GM18502 (cell line): ENCODE data around the gene MXI1.

Source experiments
- ATAC-seq: cut with Tn5 transposase; IDR thresholded peaks from one replicate; pipeline ENCODE4 v1.9.1; 2021; ENCODE audit warnings: mild to moderate bottlenecking; ENCODE audit not compliant: unreplicated experiment, poor library complexity

MXI1 gene

DNA sequence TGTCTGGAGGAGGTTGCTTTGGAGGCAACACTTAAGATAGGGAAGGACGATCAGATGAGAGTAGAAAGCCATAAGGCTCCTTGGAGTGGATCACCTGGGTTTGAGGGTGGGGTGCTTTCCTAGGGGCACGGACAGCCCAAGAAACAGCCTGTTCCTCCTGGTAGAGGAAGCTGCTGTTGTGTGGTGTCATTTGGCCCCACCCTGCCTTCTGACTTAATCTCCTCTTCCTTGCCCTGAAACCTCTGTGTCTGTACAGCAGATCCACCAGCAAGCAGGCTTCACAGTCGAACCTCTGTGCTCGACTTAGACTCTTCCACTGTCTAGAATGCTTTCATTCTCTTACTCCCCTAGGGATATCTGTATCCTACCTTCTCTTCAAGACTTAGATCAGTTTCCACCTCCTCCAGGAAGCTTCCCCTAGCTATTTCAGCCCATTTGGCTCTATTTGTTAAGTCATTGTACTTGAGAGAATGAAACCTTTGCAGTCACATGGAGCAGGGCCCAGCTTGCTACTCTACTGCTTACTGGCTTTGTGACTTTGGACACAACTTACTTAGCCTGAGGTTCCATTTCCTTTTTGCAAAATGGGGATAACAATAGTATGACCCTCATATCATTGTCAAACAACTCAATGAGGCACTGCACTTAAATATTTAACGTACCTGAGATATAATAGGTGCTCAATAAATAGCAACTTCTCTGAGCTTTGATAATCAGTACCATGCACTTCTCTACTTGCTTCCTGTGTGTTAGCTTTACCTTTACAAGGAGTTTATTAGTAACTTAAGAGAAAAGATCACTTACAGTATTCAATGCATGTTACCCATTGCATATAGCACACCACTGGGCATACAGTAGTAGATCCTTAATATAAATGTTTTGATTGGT, 5.0 kb downstream of the MXI1 start:
- peak; percentile 20 for ATAC-seq

DNA sequence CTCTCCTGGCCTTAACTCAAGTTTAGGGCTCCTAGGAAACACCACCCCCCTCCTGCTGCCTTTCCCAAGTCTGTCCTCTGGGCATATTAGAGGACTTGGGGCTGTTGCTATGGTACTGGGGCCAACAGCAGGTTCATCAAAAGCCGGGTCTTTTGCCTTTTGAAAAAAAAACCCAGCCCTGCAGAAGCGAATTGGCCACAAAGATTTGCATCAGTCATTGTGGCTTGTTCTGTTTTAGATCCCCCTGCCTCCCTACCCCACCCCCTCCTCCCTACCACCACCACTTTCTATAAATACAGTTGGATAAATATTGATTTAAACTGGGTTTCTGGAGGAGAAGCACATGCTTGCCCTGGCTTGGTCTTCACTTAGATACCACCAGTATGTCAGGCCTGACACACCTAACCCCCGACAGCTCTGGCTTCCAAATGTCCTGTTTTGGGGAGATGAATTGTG, 7.0 kb downstream of the MXI1 start:
- ATAC-seq = peak; percentile 30

DNA sequence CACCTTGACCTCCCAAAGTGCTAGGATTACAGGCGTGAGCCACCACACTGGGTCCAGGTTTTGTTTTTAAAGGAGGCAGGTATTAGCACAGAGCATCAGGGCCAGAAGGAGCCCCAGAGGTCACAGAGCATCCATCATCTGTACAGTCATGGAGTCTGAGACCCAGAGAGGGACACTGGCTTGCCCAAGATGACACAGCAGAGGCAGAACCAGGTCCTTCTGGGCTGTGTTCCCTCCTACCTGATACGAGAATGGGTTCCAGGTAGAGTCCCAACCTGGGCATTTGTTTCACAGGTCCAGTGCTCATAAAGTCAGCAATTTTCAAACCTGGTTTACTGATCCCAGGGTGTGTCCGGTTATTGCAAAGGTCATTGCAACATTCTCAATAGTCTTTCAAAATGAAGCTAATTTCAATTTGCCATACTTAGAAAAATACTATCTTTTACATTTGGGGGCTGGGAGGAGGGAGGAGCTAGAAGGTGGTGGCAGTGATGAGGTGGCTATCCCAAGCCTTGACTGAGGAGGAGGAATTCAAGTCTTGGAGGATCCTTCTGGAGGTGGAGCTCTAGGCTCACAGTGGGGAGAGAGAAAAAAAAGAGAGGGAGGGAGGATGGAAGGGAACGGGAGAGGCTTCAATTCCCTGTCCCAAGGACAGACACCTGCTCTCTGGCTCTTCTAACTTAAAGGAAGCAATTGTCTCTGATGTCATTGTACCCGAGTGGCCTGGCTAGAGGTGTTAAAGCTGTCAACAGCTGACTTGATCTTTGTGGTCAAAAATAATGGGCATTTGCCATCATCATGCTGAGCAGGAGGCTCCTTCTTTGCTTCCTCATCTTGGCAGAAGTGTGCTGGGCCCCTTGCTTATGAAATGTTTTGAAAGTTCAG, 8.1 kb downstream of the MXI1 start:
- ATAC-seq = no peak

DNA sequence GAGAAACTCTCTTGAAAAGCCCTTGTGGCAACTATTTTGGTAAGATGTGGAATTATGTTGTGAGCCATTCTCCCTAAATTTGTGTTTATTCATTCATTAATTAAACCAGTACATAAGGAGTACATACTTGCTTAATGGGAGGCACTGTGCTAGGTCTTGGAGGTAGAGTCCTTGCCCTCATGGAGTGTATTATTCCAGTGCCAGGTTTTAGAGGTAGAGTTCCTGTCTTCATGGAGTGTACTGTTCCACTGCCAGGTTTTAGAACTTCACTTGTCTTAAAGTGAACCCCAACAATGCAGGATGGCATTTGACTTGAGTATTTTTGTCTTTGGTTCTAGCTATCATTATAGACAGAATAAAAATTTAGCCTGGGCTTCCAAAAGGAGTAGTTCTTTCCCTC, 8.8 kb downstream of the MXI1 start:
- ATAC-seq = no peak

DNA sequence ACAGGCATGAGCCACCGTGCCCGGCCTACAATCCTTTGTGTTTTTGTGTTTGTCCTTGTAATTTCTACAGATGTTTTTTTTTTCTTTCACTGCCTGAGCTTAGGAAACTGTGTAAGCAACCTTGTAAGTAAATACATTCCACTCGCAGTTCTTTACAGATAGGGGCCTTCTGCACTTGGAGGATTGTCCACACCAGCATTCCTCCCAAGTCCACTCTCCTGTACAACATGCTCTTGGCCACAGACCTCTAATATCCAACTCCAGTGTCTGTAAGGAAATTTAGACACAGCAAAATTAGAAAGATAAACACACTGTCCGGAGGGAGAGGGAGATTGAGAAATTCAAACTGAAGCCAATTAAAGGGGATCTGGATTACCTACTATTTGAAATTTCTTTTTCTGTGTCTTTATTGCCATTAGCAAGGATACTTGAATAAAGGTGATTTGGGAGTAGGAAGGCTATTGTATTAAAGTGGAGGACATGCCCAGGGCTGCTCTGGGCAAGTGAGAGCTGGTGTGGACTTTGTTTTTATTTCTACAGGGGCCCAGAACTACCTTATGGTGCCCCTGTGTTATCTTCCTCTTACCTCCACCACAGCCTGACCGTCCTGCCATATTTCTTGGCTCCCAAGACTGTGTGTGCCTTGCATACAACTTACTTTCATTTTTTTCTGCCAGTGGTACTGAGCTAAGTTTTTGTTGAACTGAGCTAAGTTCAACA, 9.7 kb downstream of the MXI1 start:
- ATAC-seq = no peak

DNA sequence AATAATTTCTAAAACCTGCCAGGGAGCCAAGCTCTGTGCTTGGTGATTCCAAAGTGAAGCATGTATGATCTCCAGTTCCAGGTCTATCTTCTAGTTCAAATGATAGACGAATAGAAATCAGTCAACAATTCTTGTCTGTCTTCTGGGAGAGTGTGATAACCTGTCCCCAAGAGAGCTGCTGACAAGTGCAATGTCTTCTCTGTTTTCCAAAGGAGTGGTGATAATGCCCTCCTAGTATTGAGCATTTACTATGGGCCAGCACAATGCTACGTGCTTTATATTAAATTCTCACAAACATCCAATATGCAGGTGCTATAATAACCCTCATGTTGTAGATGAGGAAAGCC, 10.2 kb downstream of the MXI1 start:
- no peak for ATAC-seq

DNA sequence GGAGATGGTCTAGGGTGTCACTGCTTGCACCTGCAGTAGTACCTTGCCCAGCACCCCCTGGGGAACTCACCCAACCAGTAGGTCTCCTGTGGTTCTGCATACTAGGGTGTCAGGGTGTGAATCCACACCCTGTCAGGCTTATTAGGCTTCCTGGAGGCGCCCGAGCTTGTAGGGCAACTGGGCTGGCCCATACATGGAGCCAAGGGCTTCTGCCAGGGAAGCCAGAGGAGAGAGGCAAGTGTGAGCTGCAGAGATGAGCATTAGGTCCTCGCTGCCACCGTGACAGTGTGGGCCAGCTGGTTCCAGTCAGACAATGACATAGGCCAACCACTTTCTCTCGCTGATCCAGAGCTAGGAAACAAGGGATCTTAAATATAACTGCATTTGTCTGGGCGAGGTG, 11.2 kb downstream of the MXI1 start:
- ATAC-seq = no peak

DNA sequence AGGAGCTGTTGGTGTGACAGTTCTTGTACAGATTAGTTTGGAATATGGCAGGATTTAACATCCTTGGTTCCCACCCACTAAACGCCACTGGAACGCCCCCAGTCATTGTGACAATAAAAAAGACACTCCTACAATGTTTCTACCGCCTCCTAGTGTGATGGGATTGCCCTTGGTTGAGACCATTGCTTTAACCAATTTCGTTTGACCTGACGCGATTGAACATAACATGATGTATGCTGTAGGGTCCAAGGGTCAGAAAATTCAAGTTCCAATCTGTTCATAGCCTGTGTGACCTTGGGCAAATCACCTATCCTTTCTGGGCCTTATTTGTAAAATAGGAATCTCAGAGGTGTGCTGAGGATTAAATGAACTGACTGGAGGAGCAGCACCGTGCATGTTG, 12.5 kb downstream of the MXI1 start:
- ATAC-seq = no peak

DNA sequence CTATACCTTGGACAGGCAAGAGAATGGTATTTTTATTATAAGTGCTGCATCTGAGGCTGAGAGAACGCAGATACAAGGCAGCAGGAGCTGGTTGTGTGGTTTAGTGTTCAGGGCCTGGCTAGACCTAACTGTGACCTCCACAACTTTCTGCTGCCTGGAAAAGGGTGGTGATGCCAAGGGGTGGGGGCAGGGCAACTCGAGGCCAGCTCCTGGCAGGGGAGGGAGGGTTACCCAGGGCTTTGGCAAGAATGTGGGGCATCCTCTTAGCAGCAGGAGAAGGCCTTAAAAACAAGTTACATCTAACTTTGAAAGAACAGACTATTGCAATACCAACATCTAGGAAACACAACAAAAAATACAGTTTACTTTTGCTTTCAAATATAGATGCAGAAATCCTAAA, 13.0 kb downstream of the MXI1 start:
- ATAC-seq = no peak

DNA sequence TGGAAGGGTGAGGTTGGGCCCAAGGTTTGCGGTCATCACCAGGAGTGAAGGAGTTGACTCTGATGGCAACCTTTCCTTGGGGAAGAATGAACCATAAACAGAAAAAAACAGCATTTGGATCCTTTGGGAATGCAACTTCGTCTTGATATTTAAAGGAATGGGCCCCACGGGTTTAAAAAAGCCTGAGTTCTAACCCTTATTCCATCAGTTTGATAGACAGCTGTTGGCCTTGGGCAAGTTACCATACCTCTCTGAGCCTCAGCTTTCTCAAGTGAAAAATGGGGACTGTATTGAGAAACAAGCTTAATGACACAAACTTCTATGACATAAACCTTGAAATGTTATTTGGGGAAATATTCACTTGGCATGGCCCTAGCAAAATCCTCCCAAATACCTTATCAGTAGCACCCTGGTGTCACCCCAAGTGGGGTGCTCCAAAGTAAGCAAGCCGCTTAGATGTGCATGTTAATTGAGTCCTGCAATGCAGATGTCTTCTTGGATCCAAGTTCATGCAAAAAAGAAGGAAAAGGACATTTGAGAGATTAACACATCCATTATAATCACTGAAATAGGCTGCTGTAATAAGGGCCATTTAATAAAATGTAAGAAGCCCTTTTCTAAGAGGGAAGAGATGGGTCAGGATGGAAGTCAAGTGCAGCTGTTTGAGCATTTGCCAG, 13.8 kb downstream of the MXI1 start:
- ATAC-seq = no peak

DNA sequence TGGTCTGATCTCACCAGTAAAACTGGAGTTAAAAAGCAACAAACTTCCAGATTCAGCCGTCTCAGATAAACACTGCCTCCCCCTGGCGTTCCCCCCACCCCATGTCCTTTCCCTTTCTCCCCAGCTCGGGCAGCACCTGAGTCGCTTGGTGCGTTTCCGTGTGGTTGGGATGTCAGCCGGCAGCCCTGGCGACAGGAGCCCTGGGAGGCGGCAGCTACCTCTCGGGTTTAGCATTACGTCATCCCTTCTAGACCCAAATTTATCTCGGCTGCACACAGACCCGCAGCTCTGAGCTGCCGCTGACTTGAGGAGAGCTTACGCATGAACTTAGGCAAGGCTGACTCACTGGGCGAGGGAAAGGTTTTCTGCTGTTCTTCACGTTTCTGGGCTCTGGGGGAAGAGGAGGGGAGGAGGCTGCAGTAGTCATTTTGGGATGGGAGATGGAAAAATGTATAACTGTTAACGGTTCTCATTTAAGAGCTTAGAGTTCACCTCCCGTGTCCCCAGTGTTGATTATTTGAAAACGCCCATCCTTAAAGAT, 14.4 kb downstream of the MXI1 start:
- peak; percentile 64 for ATAC-seq

DNA sequence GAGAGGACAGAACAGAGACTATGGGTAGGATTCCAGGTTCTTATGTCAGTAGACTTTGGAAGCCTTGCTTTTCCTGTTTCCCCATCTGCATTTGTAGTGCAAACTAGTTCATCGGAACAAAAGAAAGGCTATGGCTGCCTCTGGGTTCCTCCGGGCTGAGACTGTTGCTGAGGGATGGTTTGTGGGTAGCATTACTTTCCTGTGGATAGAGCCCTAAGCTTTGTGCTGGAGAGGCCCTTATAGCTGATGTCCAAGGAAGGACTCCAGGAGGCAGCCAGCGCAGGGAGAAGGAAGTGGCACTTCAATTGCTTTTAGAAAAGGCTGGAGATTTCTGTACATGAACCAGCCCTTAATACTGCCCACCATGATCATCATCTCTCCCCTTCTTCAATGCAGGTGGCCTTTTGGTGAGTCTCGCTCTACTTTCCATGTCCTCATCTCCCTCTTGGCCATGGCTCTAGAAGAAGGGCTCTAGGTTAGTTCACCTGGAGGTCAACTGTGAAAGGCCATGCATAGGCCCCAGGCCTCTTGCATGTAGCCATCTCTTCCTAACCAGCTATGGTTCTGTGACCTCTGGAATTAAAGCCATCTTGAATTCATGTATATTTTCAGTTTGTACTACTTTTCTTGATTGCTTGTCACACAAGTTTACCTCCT, 15.4 kb downstream of the MXI1 start:
- ATAC-seq = no peak

DNA sequence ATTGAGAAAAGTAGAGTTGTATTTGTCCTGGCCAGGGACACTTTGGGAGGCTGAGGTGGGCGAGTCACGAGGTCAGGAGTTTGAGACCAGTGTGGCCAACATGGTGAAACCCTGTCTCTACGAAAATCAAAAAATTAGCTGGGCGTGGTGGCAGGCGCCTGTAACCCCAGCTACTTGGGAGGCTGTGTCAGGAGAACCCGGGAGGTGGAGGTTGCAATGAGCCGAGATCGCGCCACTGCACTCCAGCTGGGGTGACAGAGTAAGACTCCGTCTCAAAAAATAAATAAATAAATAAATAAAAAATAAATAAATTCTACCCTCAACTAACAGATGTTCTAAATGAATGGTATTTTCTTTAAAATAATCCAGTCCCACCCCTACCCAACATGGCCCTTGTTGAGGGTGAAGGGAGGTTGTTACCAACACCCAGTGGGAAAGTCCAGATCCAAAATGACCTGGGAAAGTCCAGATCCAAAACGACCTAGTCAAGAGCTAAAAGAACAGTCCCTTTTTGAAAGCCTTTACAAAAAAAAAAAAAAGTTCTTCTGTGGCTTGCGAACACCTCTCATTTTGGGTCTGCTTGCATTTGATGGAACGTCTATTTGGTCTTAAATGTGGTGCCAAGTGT, 16.0 kb downstream of the MXI1 start:
- ATAC-seq = no peak

DNA sequence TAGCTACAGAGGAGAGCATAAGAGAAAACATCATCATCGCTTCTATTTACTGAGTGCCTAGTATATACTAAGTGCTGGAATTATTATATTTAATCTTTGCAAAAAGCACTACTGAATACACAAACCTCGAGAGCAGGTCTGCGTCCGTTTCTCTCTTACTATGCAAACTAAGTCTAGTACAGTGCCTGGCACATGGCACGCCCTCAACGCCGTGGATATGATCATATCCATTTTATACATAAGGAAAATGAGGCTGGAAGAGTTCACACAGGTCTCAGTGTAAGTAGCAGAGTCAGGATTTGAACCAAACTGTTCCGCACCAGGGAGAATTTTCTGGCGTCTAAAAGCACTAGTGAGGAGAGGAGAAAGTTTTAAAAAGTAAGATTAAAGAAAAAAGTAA, 17.6 kb downstream of the MXI1 start:
- no peak for ATAC-seq

DNA sequence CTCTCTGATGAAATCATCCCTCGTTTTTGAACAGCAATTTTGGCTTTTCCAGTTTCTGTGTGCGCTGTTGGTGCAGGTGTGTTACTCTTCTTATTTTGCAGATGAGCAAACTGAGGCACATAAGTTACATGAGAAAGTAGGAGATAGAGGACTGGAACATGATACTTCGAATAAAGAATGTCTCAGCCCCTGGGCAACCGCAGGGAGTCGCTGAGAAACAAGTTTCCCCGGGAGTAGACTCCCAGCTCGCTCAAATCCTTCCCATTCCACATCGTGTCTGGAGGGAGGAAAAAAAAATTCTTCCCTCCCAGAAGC, 18.0 kb downstream of the MXI1 start:
- ATAC-seq = peak; percentile 15

DNA sequence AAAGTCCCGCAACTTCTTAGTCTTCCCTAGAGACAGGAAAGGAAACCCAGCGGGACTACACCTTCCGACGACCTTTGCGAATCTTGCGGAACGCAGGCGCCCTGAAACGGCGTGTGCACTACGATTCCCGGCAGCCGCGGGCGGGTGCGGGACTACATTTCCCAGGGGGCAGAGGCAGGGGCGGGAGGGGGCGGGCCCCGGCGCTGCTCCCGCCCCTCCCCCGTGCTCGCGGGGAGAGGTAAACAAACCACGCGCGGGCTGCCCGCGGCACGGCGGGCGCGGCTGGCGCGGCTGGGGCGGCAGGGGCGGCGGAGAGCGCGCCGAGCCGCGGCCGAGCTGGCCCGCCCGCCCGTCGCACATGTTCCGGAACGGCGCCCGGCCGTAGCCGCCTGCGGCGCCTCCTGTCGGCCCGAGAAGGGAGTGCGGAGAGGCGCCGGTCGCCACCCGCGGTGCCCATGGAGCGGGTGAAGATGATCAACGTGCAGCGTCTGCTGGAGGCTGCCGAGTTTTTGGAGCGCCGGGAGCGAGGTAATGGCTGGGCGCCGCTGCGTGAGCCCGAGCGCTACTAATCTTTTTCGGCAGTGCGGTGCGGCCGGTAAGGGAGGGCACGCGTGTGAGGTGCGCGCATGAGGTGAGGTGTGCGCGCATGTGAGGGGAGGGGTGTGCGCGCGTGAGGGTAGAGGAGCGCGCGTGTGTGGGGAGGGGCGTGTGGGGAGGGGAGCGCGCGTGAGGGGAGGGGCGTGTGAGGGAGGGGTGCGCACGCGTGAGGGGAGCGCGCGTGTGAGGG, 18.5 kb downstream of the MXI1 start:
- peak; percentile 76 for ATAC-seq

DNA sequence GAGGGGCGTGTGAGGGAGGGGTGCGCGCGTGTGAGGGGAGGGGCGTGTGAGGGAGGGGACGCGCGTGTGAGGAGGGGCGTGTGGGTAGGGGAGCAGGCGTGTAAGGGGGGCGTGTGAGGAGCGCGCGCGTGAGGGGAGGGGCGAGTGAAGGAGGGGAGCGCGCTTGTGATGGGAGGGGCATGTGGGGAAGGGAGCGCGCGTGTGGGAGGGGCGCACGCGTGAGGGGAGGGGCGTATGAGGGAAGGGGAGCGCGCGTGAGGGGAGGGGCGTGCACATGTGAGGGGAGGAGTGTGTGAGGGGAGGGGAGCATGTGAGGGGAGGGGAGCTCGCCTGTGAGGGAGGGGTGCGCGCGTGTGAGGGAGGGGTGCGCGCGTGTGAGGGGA, 19.1 kb downstream of the MXI1 start:
- no peak for ATAC-seq

DNA sequence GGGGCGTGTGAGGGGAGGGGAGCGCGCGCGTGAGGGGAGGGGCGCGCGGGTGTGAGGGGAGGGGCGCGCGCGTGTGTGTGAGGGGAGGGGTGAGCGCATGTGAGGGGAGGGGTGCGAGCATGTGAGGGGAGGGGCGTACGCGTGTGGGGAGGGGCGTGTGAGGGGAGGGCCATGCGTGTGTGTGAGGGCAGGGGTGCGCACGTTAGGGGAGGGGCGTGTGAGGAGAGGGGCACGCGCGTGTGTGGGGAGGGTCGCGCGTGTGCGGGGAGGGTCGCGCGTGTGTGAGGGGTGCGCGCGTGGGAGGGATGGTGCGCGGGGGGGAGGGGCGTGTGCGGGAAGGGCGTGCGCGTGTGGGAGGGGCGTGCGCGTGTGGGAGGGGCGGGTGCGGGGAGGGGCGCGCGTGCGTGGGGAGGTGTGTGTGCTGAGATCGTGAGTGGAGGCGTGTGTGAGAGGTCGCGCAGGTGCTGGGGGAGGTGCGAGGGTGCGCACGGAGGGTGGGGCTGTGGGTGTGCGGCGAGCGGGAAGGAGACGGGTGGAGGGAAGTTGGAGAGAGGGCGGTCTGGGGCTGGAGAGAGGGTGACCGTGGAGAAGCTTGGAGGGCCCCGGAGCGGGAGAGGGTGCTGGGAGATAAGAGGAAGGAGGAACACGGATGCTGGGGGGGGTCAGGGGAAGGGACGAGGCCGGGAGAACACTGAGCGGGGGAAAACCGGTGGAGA, 19.7 kb downstream of the MXI1 start:
- no peak for ATAC-seq
